Astrocyte (in vitro differentiated cells and primary cell): ENCODE data around the gene CBLN3. TPM values are rescaled to one million over a fixed set of nuclear protein-coding genes. Genes with fewer than 3 reads are reported as not detected.

Experiments used
- DNase-seq: peaks from one replicate; pipeline ENCODE4 v3.0.0-alpha.2; 2010; ENCODE audit warnings: low read depth
- FAIRE-seq: peaks from 2 replicates; lab custom pipeline; 2011; peaks lifted over from hg19 to GRCh38; lab: Jason Lieb, UNC
- H2AFZ ChIP-seq: 2 replicates; pipeline ENCODE4 v1.6.0; 2012; ENCODE audit warnings: low read depth, low read length, inconsistent platforms
- H3K27ac ChIP-seq: 2 replicates; pipeline ENCODE4 v1.5.1; 2011; ENCODE audit warnings: low read depth, low read length, inconsistent platforms
- H3K27me3 ChIP-seq: 2 replicates; pipeline ENCODE4 v1.6.0; 2011; ENCODE audit warnings: low read length, inconsistent platforms; ENCODE audit not compliant: insufficient read depth
- H3K36me3 ChIP-seq: 2 replicates; pipeline ENCODE4 v1.5.1; 2011; ENCODE audit warnings: low read length, inconsistent platforms; ENCODE audit not compliant: insufficient read depth
- H3K4me1 ChIP-seq: 2 replicates; pipeline ENCODE4 v1.5.1; 2011; ENCODE audit warnings: low read length, inconsistent platforms; ENCODE audit not compliant: insufficient read depth
- H3K4me2 ChIP-seq: 2 replicates; pipeline ENCODE4 v1.6.0; 2012; ENCODE audit warnings: low read length, inconsistent platforms
- H3K4me3 ChIP-seq: 2 replicates; pipeline ENCODE4 v1.5.1; 2011; ENCODE audit warnings: low read depth, mild to moderate bottlenecking, low read length, inconsistent platforms; ENCODE audit not compliant: insufficient read depth
- H3K79me2 ChIP-seq: 2 replicates; pipeline ENCODE4 v1.6.0; 2012; ENCODE audit warnings: mild to moderate bottlenecking, low read length, inconsistent platforms; ENCODE audit not compliant: insufficient read depth
- H3K9ac ChIP-seq: 2 replicates; pipeline ENCODE4 v1.6.0; 2012; ENCODE audit warnings: mild to moderate bottlenecking, low read length, inconsistent platforms
- H3K9me3 ChIP-seq: 2 replicates; pipeline ENCODE4 v1.5.1; 2012; ENCODE audit warnings: low read depth, mild to moderate bottlenecking, low read length, inconsistent platforms; ENCODE audit not compliant: insufficient read depth
- H4K20me1 ChIP-seq: 2 replicates; pipeline ENCODE4 v1.6.0; 2012; ENCODE audit warnings: low read length, inconsistent platforms; ENCODE audit not compliant: insufficient read depth
- H3K27ac Mint-ChIP-seq: one replicate; pipeline ENCODE4 v1.8.0; 2021; ENCODE audit warnings: mild to moderate bottlenecking, mixed read lengths; ENCODE audit not compliant: unreplicated experiment
- H3K27me3 Mint-ChIP-seq: one replicate; pipeline ENCODE4 v1.8.0; 2021; ENCODE audit warnings: low read depth, mixed read lengths; ENCODE audit not compliant: unreplicated experiment
- H3K36me3 Mint-ChIP-seq: one replicate; pipeline ENCODE4 v1.8.0; 2021; ENCODE audit warnings: low read depth, mixed read lengths; ENCODE audit not compliant: unreplicated experiment
- H3K4me1 Mint-ChIP-seq: one replicate; pipeline ENCODE4 v1.8.0; 2021; ENCODE audit warnings: low read depth, mixed read lengths; ENCODE audit not compliant: unreplicated experiment
- H3K4me3 Mint-ChIP-seq: one replicate; pipeline ENCODE4 v1.8.0; 2021; ENCODE audit warnings: mild to moderate bottlenecking, moderate library complexity, mixed read lengths; ENCODE audit not compliant: unreplicated experiment
- H3K9me3 Mint-ChIP-seq: one replicate; pipeline ENCODE4 v1.8.0; 2021; ENCODE audit warnings: mild to moderate bottlenecking, mixed read lengths; ENCODE audit not compliant: unreplicated experiment
- EZH2 ChIP-seq: IDR thresholded peaks from 2 replicates; pipeline ENCODE4 v1.6.1; 2012; ENCODE audit warnings: mild to moderate bottlenecking, low read length, inconsistent platforms; ENCODE audit not compliant: insufficient read depth
- total RNA-seq: library from RNA; stranded (reverse); gene quantifications from 2 replicates; pipeline ENCODE4 v1.2.1, GENCODE V29; 2021
- TF ChIP-seq, protein P1 (sequence below): IDR thresholded peaks from 2 replicates; pipeline ENCODE4 v1.5.1; 2011; ENCODE audit warnings: low read depth, mild to moderate bottlenecking, inconsistent platforms, low read length, moderate library complexity; ENCODE audit not compliant: insufficient read depth

Gene CBLN3
- total RNA-seq, 1 donor from 2014 or later: 3.9 TPM

GRCh38 chr14:24430682-24431568, 1.5 kb upstream of the CBLN3 start:
- peak overlapping the region; percentile 20 for H2AFZ ChIP-seq

GRCh38 chr14:24430143-24430681, 744 bp upstream of the CBLN3 start:
- H3K4me1 Mint-ChIP-seq: peaks cover 26% of the 10 kb centered on the region

More at GRCh38 chr14:24430682-24431568, 1.5 kb upstream of the CBLN3 start:
- Histone ChIP-seq H3K9me3 (no peaks in the 10 kb centered on the region), H3K4me2 (peak overlapping the region; percentile 96), H3K9ac (peak overlapping the region; percentile 96), H3K79me2 (peaks cover 31% of the 10 kb centered on the region), H3K27ac (peak overlapping the region; percentile 92), H3K4me3 (peak overlapping the region; percentile 83), H3K4me1 (peaks cover 30% of the 10 kb centered on the region), H3K27me3 (no peaks in the 10 kb centered on the region), H4K20me1 (peaks cover 44% of the 10 kb centered on the region), H3K36me3 (peaks cover 18% of the 10 kb centered on the region)
- H3K27me3 Mint-ChIP-seq: peaks cover 2% of the 10 kb centered on the region
- H3K4me3 Mint-ChIP-seq: peak overlapping the region; percentile 89
- peak overlapping the region; percentile 78 for H3K27ac Mint-ChIP-seq
- TF ChIP-seq, protein P1, sequence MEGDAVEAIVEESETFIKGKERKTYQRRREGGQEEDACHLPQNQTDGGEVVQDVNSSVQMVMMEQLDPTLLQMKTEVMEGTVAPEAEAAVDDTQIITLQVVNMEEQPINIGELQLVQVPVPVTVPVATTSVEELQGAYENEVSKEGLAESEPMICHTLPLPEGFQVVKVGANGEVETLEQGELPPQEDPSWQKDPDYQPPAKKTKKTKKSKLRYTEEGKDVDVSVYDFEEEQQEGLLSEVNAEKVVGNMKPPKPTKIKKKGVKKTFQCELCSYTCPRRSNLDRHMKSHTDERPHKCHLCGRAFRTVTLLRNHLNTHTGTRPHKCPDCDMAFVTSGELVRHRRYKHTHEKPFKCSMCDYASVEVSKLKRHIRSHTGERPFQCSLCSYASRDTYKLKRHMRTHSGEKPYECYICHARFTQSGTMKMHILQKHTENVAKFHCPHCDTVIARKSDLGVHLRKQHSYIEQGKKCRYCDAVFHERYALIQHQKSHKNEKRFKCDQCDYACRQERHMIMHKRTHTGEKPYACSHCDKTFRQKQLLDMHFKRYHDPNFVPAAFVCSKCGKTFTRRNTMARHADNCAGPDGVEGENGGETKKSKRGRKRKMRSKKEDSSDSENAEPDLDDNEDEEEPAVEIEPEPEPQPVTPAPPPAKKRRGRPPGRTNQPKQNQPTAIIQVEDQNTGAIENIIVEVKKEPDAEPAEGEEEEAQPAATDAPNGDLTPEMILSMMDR: no peak
- no peak for TF ChIP-seq EZH2
- H3K4me1 Mint-ChIP-seq: peaks cover 20% of the 10 kb centered on the region
- no peak for FAIRE-seq
- no peaks in the 10 kb centered on the region for H3K36me3 Mint-ChIP-seq
- no peak for DNase-seq
- H3K9me3 Mint-ChIP-seq: no peaks in the 10 kb centered on the region

More at GRCh38 chr14:24430143-24430681, 744 bp upstream of the CBLN3 start:
- no peak for FAIRE-seq
- peak overlapping the region; percentile 36 for H2AFZ ChIP-seq
- no peaks in the 10 kb centered on the region for H3K27me3 ChIP-seq
- TF ChIP-seq, protein P1: no peak
- TF ChIP-seq EZH2: no peak
- DNase-seq: peak; percentile 49
- H3K36me3 ChIP-seq: peaks cover 18% of the 10 kb centered on the region
- no peaks in the 10 kb centered on the region for H3K9me3 ChIP-seq
- Mint-ChIP-seq H3K4me3 (peak overlapping the region; percentile 89), H3K27me3 (peaks cover 2% of the 10 kb centered on the region), H3K9me3 (no peaks in the 10 kb centered on the region), H3K27ac (peak overlapping the region; percentile 78), H3K36me3 (no peaks in the 10 kb centered on the region)
- H3K9ac ChIP-seq: peak overlapping the region; percentile 96
- H3K4me1 ChIP-seq: peaks cover 31% of the 10 kb centered on the region
- H3K27ac ChIP-seq: peak overlapping the region; percentile 92
- H3K4me3 ChIP-seq: peak overlapping the region; percentile 83
- H4K20me1 ChIP-seq: peaks cover 37% of the 10 kb centered on the region
- H3K79me2 ChIP-seq: peaks cover 31% of the 10 kb centered on the region
- H3K4me2 ChIP-seq: peak overlapping the region; percentile 96
